CD1c-positive myeloid dendritic cell (primary cell): ENCODE results near the gene OR52H1.
A peak's percentile ranks its signal among the peaks of the same experiment; 100 is the strongest.
"Not testable (repeated sequence)": the region's sequence is repeated elsewhere in the genome, so short reads cannot be mapped to it uniquely, and the experiment has no call there.

Experiments used
- DNase-seq: peaks from one replicate; pipeline ENCODE4 v3.0.0-alpha.2; 2016; ENCODE audit errors: extremely low spot score

OR52H1 gene

DNA sequence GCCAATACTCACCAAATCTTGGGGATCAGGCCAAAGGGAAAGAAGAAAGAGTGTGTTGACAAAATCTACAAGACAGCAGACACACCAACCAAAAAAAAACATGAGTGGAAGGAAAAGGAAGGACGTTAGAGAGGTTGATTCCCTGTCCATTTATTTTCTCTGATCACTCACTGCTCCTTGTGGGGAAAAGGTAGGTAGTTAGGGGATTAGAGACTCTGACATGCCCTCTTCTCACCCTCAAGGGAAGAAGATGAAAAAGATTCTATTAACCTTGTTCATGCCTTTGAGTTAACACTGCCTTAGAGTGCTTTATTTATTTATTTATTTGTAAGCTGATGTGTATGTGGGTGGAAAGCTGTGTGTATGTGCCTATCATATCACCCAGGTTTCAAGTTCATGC lies at the start of gene OR52H1:
Gene OR52H1, minus strand, starts transcription at position 101 of the 400 bp plus-strand sequence. CDS start 3,035 bp downstream, outside the sequence.
- DNase-seq: no peak

DNA sequence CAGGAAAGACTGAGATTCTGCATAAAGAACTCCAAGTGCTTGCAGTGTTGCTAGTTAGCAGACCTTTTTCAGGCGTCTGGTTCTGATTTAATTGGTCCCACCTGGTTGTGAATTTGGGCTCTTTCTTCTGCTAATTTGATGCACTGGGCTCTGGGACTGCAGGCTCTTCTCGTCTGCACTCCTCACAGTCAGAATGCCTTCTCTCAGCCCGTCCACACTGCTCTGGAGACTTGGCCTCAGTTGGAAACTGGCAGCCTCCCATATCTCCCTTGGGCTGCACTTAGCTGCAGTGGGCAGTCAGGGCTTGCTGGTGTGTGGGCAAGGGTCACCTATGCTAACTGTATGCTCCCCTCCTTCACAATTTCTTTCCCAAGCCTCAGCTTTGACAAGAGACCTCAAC lies 49.6 kb upstream of the OR52H1 start:
- no peak for DNase-seq

DNA sequence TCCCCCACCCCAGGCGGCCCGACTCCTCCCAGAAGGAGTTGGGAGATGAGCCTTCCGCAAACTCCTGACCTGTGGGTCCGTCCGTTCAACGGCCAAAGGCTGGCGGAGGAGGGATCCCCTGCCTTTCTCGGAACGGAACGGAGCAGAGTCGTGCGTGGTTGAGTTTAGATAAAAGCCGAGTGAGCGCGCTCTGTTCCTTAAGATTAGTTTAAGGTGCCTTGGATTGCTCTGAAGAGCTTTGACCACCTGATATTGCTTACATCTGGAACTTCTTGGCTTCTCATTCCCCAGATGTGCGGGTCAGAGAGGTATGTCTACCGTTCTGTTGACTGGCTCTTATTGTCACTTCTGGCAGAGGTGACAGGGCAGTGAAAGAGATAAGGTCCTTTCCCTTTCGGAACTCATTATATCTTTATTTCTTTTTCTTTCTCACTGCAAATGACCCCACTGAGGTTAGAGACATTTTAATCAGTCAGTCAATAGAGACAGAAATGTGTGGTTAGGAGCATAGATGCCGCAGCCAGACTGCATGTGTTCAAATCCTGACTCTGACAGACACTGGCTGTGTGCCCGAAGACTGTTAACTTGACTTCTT lies 48.4 kb upstream of the OR52H1 start, which contains the start of gene TRIM6:
Gene TRIM6, plus strand, starts transcription at position 31 of the 595 bp plus-strand sequence. Its CDS starts 261 bp downstream, at position 292.
- DNase-seq: peak; percentile 53

DNA sequence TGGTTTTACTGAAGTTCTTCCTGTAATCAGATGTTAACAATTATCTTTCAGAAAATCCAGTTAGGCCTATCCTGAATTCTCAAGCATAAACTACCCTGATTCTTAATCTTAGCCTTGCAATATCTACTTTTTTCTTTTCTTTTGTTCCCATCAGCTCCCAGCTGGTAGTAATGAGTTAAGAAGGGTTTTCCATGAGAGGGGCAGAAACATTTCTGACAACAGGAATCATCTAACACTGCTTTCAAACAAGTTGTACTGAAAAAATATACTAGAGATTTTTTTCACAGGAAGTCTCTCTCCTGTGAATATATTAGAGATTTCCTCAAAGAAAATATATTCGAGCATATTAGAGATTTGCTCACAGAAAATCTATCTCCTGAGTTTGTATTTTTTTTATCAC lies 44.8 kb upstream of the OR52H1 start:
- no peak for DNase-seq

DNA sequence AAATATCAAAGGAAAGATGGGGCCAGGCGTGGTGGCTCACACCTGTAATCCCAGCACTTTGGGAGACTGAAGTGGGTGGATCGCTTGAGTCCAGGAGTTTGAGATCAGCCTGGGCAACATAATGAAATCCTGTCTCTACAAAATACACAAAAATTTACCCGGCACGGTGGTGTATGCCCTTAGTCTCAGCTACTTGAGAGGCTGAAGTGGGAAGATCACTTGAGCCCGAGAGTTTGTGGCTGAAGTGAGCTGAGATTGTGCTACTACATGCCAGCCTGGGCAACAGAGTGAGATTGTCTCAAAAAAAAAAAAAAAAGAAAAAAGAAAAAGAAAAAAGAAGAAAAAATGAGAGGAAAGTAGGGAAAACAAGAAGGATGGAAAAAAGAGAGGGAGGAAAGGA lies 44.3 kb upstream of the OR52H1 start:
- DNase-seq: no peak

DNA sequence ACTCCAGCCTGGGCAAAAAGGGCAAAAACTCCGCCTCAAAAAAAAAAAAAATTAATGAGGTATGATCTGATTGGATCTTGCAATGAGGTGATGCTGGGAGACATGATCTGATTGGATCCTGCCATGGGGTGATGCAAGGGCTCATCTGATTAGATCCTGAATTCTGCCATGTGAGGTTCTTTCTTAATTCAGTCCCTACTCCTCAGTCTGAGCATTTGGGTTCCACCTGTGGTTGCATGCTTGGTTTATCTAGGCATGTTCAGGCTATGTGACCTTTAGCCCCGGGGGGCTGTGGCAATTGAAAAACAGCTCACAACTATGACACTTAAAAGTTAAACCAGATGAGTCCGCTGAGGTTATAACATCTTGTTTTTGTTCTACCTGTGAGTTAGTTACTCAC lies 43.3 kb upstream of the OR52H1 start:
- no peak for DNase-seq

DNA sequence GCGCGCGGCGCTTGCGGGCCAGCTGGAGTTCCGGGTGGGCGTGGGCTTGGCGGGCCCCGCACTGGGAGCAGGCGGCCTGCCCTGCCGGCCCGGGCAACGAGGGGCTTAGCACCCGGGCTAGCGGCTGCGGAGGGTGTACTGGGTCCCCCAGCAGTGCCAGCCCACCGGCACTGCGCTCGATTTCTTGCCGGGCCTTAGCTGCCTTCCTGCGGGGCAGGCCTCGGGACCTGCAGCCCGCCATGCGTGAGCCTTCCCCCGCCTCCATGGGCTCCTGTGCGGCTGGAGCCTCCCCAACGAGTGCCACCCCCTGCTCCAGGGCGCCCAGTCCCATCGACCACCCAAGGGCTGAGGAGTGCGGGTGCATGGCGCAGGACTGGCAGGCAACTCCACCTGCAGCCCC lies 41.6 kb upstream of the OR52H1 start:
- not testable (repeated sequence) for DNase-seq

DNA sequence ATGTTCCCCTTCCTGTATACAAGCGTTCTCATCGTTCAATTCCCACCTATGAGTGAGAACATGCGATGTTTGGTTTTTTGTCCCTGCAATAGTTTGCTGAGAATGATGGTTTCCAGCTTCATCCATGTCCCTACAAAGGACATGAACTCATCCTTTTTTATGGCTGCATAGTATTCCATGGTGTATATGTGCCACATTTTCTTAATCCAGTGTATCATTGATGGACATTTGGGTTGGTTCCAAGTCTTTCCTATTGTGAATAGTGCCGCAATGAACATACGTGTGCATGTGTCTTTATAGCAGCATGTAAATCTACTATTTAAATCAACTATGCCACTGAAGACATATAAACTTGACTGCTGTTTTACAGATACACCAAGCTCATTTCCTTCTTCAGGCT lies 36.1 kb upstream of the OR52H1 start:
- DNase-seq: not testable (repeated sequence)

DNA sequence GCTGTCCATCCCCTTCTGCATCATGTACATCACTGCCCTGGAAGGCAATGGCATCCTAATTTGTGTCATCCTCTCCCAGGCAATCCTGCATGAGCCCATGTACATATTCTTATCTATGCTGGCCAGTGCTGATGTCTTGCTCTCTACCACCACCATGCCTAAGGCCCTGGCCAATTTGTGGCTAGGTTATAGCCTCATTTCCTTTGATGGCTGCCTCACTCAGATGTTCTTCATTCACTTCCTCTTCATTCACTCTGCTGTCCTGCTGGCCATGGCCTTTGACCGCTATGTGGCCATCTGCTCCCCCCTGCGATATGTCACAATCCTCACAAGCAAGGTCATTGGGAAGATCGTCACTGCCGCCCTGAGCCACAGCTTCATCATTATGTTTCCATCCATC lies 32.7 kb upstream of the OR52H1 start:
- no peak for DNase-seq

DNA sequence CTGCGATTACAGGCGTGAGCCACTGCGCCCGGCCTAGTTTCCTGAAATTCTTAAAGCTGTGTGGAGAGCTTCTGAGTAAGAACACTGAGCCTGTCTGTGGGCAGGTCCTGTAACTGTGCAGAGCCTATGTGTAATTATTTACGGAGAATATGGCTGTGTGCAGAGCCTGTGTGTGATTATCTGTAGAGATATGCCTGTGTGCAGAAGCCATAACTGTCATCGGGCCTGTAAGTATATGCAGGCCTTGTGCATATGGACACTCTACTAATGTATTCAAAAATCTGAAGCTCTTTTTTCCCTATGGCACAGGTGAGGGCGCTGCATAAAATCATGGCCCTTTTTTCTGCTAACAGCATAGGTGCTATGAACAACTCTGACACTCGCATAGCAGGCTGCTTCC lies 32.2 kb upstream of the OR52H1 start, which contains the start of gene OR52B6:
Gene OR52B6, plus strand, starts transcription at position 301 of the 400 bp plus-strand sequence. Its CDS starts 0 bp downstream, at position 301.
- no peak for DNase-seq

DNA sequence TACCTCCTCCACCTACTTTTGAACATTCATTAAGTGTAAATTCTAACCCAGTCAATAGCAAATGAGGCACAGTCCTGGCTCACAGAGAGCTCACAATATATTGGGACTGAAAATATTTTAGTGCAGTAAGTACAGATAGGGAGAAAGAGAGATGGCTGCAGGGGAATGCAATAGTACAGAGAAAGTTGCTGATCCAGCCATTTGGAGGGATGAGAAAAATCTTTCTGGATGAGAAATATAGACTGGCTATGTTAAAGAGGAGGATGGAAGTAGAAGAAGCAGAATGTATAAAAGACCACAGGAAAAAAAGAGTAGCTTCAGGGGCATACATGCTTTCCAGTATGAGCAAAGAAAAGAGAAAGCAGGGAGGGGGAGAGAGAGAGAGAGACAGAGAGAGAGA lies 28.8 kb upstream of the OR52H1 start:
- no peak for DNase-seq

DNA sequence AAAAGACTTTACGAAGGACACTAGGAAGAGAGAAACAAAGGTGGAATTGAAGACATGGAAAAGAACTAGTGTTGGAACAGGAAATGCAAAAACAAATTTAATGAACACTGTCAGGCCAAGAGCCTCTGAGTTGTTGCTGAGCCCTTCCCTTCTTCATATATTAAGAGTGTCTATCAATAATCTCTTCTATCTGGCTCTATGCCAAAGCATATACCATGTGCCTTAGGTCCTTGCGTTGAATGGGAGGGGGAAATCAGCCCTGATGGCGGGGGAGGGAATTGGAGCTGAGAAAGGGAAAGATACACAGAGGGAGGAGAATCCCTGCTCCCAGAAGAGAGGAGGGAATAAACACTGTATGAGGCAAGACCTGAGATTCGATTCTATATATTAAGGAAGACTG lies 26.8 kb upstream of the OR52H1 start:
- DNase-seq: no peak

DNA sequence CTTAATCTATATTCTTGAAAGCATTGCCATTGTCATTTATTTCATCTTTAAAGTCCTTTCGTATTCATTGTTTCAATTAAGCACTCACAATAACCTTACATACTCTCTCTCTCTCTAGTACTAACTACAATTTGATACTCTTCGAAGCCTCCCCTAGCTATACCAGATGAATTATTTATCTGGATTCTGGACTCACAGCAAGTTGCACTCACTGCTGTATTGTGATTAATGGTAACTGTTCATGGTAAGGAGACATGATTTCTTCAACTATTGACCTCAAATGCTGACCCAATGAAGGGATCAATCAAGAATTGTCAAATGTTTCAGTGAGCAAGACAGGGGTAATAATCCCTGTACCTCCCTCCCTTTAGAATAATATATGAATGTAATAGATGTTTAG lies 26.3 kb upstream of the OR52H1 start:
- no peak for DNase-seq

DNA sequence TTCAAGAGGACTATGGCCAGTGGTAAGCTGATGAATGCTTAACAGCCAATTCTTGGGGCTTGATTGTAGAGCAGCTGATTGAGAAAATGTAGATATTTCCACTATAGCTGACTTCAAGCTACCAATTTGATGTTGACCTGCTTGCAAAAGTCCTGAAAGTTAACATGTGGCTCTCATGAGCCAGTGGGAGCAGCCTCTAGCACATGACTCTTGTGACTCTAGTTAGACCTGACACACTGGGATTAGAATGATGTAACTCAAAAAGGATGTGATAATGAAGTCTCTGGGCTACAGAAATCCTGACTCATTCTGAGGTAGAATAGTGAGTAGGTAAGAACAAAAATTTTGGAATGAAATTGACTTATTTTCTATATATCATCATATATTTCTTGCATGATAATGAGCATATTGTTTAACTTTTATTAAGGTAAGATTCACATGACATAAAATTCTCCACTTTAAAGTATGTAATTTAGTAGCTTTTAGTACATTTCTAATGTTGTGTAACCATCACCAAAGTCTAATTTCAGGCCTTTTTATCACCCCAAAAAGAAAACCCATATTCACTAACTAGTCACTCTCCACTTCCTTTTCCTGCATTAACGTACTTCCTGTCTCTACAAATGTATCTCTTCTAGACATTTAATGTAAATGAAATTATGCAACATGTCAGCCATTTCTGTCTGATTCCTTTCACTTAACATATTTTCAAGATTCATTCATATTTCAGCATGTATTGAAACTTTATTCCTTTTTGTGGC lies 16.1 kb upstream of the OR52H1 start:
- no peak for DNase-seq

DNA sequence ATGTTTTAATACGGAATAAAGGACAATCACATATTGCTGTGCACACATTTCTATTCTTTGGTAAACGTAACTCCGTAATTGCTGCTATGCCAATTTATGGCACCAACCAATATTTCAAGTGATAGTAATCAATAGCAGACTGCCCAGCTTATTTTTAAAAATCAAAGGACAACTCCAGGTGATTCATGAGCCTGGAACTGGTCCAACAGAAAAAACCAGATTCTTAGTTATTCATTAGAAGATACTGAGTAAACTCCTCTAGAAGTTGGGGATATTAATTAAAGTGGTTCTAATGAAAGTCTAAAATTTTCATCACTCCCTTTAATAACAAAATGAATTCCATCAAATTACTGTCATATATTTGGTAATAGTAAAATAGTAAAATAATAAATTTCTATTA lies 9.4 kb upstream of the OR52H1 start:
- no peak for DNase-seq

DNA sequence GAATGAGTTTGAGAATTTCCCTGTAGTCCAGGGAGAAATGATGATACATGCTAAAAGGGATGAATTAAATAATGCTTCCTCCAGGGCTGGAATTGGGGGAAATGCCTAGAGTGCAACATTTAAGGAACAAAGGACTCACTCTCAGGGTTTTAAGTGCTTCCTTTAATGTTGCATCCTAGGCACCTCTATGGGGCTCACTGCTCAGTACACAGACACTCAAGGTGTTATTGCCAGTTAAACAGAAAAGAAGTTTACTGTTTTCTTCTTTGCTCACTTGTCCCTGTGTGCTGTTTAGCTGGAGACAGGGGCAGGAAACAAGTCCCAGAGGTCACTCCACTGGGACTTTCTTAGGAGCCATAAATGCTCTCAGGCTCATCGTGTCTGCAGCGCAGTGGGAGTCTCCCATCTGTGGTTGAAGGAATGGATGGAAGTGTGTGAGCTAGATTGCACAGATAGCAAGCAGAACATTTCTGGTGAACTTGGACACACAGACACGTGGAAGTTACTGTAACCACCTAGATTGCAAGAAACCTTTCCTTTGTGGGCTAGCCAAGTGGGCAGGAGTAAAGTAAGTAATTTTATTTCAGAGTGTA lies 8.4 kb upstream of the OR52H1 start:
- DNase-seq: no peak

DNA sequence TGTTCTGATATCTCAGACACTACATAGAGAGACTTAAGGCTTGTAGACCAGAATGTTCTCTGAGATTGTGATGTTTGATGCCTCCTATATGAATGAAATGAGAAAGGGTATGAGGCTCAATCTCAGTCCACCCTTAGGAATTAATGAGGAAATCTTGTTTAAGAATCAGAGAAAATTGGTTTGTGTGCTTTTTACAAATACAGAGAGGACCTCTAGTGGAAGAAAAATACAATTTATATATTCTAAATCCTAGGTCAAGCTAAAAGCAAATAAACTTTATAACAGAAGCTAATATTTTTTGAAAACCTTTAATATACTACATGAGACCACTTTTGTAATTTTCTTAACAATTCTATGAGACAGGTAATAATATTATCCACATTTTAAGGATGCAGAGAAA lies 5.0 kb upstream of the OR52H1 start:
- DNase-seq: no peak

DNA sequence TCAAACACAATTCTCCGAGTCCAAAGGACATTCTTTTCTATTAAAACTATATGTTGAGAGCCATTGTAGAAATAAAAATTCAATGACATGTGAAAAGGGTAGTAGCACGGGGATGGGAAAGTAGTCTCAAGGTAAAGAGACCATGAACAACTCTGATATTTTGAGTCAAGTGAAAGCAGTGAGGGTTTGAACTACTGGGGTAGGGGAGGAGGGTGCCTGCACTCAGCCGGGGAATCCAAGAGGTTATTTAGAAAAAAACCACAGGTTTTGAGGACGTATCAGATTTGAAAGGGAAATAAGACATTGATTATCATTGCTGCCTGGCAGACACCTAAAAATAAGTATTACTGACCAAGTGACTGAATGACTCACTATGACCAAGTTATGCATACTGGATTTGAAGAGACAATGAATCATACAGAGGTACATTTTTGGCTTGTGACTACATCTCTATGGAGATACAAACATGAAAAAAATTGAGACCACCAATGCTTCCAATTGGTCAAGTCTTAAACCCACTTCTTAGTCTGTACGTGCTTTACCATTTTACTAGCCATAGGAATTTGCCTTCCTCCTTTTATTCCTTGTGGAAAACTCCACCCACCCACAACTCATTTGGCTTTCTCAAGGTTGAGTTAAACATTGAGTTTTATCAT lies 2.2 kb upstream of the OR52H1 start:
- DNase-seq: no peak

DNA sequence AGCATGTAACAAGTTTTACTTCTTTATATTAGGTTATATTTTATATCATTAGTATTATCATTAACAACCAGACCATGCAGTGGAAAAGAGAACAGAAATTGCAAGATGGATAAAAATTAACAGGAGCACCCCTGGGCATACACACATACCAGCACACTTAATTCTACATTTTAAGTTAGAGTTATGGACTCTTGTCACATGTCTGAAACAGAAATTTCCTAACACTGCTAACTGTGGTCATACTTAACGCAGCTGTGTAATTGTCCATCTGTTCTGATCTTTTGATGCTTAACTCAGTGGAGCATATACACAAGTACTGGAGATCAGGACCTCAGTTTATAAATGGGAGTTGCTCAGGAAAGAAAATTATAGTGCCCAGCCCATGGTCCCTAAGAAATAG lies 358 bp downstream of the OR52H1 start:
- DNase-seq: no peak

DNA sequence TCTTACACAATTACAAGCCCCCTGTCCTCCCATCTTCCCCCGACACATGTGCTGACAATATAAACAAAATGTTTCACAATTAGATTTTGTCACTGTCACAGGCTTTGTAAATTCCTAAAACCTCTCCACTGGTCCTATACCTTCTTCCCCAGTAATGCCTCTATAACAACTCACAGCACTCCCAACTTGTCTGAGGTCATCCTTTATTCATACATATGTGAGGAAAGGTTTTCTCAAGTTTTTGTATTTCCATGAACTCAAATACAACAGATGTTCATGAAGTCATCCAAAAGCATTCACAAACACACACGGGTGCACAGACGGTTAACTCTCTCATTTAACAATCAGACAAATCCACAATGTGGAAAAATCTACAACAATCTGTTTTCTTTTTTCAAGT lies 1.9 kb downstream of the OR52H1 start:
- no peak for DNase-seq

DNA sequence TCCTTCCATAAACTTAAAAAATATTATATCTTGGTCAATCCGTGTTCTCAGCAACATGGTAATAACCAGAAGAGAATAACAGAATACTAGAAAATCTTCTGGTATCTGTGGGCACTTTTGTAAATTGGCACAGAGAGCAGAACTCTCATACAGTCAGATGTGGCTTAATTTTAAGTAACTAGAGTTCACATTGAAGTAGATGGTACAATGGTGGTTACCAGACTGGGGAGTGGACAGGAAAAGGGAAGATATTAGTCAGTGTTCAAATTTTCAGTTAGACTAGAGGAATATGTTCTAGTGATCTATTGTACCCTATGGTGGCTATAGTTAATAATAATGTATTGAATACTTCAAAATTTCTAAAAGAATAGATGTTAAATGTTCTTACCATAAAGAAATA lies 6.9 kb downstream of the OR52H1 start:
- no peak for DNase-seq

DNA sequence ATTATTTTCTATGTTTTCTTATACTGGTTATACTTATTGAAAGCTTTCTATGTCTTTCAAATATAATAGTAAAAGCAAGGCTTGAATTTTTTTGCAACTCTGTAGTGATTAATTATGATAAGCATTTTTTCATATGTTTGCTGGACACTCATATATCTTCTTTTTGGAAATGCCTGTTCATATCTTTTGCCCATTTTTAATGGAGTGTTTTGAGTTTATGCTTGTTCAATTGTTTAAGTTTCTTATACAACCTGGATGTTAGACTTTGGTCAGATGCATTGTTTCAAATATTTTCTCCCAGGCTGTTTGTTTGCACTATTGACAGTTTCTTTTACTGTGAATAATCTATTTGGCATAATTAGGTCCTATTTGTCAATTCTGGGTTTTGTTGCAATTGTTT lies 11.9 kb downstream of the OR52H1 start:
- DNase-seq: no peak

DNA sequence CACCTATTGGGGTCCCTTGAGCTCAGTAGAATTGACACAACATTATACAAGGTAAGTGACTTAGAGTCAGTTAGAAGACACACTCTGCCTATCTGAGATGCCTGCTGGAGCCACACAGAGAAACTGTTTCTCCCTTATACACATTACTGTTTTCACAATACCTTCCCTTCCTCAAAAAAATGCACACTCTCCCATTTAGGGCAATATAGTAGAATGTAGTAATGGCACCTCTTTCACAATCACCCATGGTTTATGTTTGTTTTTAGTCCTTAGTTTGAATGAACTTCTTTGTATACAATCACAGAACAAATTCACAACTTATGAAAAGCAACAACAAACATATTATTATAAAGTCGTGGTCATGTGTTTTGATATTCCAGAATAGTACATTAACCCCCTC lies 14.3 kb downstream of the OR52H1 start:
- DNase-seq: no peak
